Rectal smooth muscle tissue (tissue), 1 donor: ENCODE results near the gene NRDC.

ENCODE experiments used
- H3K27ac ChIP-seq: one replicate; pipeline ENCODE4 v1.7.0; 2013; ENCODE audit warnings: low read depth, low read length, inconsistent platforms
- H3K27me3 ChIP-seq: one replicate; pipeline ENCODE4 v1.7.0; 2013; ENCODE audit warnings: low read length; ENCODE audit not compliant: control insufficient read depth, insufficient read depth
- H3K36me3 ChIP-seq: one replicate; pipeline ENCODE4 v1.7.0; 2013; ENCODE audit warnings: low read length; ENCODE audit not compliant: control insufficient read depth, insufficient read depth
- H3K4me1 ChIP-seq: one replicate; pipeline ENCODE4 v1.7.0; 2013; ENCODE audit warnings: low read length; ENCODE audit not compliant: control insufficient read depth, insufficient read depth
- H3K4me3 ChIP-seq: one replicate; pipeline ENCODE4 v1.7.0; 2013; ENCODE audit warnings: low read length
- H3K9ac ChIP-seq: one replicate; pipeline ENCODE4 v1.7.0; 2013; ENCODE audit warnings: low read length

The NRDC gene, protein sequence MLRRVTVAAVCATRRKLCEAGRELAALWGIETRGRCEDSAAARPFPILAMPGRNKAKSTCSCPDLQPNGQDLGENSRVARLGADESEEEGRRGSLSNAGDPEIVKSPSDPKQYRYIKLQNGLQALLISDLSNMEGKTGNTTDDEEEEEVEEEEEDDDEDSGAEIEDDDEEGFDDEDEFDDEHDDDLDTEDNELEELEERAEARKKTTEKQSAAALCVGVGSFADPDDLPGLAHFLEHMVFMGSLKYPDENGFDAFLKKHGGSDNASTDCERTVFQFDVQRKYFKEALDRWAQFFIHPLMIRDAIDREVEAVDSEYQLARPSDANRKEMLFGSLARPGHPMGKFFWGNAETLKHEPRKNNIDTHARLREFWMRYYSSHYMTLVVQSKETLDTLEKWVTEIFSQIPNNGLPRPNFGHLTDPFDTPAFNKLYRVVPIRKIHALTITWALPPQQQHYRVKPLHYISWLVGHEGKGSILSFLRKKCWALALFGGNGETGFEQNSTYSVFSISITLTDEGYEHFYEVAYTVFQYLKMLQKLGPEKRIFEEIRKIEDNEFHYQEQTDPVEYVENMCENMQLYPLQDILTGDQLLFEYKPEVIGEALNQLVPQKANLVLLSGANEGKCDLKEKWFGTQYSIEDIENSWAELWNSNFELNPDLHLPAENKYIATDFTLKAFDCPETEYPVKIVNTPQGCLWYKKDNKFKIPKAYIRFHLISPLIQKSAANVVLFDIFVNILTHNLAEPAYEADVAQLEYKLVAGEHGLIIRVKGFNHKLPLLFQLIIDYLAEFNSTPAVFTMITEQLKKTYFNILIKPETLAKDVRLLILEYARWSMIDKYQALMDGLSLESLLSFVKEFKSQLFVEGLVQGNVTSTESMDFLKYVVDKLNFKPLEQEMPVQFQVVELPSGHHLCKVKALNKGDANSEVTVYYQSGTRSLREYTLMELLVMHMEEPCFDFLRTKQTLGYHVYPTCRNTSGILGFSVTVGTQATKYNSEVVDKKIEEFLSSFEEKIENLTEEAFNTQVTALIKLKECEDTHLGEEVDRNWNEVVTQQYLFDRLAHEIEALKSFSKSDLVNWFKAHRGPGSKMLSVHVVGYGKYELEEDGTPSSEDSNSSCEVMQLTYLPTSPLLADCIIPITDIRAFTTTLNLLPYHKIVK

DNA sequence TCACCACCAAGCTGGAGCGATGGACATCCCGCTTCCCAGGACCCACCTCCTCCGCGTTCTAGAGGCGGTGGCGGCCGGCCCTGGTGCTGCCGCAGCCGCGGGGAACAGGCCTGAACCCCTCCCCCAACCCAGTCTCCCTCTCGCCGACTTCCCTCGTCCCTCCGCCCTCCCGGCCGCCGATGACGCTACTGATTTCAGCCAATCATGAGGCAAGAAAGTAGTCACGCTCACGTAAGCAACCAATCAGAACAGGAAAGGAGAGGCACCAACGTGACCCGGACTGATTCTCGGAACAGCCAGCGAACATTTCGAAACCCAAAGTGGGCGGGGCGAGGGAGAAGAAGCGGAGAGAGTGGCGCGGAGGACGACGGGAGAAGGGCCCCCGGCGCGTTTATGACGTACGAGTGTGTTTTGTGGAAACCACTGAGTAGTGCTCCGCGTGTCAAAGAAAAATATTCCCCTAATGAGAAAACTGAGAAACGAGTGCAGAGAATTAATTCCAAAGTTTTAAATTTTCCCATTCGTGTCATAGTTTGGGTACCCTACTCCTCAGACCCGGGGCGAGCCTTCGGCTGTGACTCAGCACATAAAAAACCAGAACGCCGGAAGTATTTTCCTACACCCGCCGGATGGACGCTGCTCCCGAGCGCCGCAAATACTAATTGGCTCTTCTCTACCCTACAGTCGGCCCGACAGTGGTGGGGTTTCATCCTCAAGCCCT, at the start of gene NRDC:
NRDC (minus strand) TSS at position 112 of the 721 bp plus-strand sequence. CDS start 112 bp downstream, outside the sequence.
- peak within 1 kb of the TSS; percentile 99 for H3K9ac ChIP-seq
- H3K27ac ChIP-seq, result peak within 1 kb of the TSS; percentile 99
- H3K27me3 ChIP-seq, result no peaks in the 10 kb centered on the region
- no peaks in the 10 kb centered on the region for H3K36me3 ChIP-seq
- peaks cover 14% of the 10 kb centered on the region for H3K4me1 ChIP-seq
- H3K4me3 ChIP-seq, result peak within 1 kb of the TSS; percentile 99

DNA sequence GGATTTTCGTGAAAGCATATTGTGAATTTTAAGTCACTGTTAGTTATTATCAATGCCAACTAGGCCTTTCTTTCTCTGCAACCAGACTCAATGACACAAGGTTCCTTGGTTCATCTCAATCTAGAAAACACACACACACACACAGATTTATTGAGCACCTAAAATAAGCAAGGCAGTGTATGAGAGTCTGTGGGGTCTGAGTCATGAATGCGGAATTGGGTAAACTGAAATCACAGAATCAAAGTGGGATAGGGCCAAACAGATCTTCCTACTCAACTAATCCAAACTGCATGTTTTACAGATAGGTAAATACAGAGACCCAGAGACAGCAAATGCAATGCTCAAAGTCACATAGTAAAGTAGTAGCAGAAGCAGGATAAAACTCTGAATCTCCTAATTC, 48.5 kb upstream of the NRDC start:
- no peak overlapping the region for H3K4me3 ChIP-seq
- no peaks in the 10 kb centered on the region for H3K4me1 ChIP-seq
- H3K36me3 ChIP-seq, result no peaks in the 10 kb centered on the region
- H3K27me3 ChIP-seq, result no peaks in the 10 kb centered on the region
- no peak overlapping the region for H3K27ac ChIP-seq
- no peak overlapping the region for H3K9ac ChIP-seq

DNA sequence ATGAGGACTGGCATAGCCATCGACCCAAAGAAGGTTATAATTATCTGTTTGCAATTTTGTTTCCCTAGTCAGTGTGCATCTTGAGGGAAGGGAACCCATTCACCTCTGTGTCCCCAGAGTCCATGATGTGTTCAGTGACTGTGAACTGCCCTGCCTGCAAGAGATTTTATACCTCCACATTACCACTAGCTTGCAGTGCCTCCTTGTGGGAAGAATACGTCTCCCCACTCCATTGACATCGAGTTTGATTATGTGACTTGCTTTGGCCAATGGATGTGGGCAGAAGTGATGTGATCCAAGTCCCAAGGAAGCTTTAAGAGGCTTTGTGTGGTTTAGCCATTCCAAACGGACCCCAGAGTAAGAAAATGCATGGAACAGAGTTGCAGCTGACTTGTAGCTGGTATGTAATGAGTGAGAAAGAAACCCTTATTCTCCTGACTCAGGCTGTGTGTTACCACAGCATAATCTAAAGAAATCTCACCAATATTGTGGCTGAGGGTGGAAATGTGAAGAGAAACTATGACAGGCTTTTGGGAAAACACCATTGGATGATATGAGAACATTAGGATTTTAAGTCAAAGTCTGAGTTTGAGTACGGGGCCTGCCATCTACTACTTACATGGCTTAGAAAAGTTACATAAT, 47.8 kb upstream of the NRDC start:
- H3K27me3 ChIP-seq, result no peaks in the 10 kb centered on the region
- no peak overlapping the region for H3K4me3 ChIP-seq
- H3K4me1 ChIP-seq, result no peaks in the 10 kb centered on the region
- no peak overlapping the region for H3K9ac ChIP-seq
- no peaks in the 10 kb centered on the region for H3K36me3 ChIP-seq
- no peak overlapping the region for H3K27ac ChIP-seq

DNA sequence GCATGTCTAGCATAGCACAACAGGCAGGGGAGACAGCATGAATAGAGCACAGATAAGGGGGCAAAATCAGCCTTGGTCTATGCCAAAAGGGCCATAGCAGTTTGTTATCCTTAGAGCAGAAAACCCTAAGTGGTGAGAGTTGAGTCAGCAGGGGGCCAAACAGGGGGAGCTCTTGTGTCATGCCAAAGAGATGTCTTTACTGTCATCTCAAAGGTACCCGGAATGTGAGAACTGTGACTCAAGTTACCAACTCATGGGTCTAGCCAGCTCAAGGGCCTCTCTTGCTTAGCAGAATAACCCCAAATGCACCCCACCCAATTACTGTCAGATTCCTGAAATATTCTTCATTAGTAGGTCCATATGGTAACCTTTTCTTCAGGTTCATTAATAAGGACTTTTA, 45.9 kb upstream of the NRDC start:
- Histone ChIP-seq H3K4me1 (no peaks in the 10 kb centered on the region), H3K27me3 (peaks cover 2% of the 10 kb centered on the region), H3K27ac (no peak overlapping the region)

DNA sequence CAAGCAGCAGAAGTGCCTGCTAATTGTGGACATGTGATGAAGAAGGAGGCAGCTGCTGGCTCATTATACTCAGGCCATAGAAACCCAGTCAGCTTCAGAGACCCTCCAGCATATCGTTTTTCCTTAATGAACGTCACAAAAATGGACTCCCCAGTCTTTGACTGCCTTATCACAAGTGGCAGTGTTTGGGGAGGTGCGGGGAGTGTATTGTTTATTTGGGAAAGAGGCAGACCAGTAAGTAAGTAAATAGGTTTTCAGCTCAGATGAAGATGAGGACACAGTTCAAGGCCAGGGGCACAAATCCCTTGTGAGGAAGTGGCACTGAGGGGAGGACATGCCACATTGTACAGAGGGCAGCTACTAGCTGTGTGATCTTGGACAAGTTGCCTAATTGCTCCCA, 43.5 kb upstream of the NRDC start:
- Histone ChIP-seq H3K4me1 (no peaks in the 10 kb centered on the region), H3K27ac (no peak overlapping the region)

More for the DNA sequence above, 45.9 kb upstream of the NRDC start:
- H3K9ac ChIP-seq, result no peak overlapping the region
- no peaks in the 10 kb centered on the region for H3K36me3 ChIP-seq
- no peak overlapping the region for H3K4me3 ChIP-seq

DNA sequence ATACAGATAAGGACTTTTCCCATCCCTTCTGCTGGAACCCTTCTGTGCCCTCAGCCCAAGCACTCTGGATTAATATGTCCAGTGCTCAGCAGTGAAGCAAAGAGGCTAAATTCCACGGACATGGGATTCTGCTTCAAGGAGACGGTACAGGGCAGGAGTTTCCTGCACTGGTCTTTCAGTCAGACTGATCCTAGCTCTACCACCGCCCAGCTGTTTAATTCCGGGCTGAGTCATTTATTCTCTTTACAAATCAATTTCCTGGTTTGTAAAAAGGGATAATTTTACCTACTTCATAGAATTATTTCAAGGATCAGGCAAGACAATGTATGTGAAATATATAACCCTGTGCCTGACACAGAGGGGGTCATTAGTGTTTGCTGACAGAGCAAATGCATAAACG, 41.6 kb upstream of the NRDC start:
- Histone ChIP-seq H3K27ac (no peak overlapping the region), H3K9ac (no peak overlapping the region), H3K36me3 (no peaks in the 10 kb centered on the region), H3K4me1 (no peaks in the 10 kb centered on the region), H3K4me3 (no peak overlapping the region), H3K27me3 (peaks cover 2% of the 10 kb centered on the region)

More for the DNA sequence above, 43.5 kb upstream of the NRDC start:
- Histone ChIP-seq H3K9ac (no peak overlapping the region), H3K36me3 (no peaks in the 10 kb centered on the region), H3K27me3 (peaks cover 2% of the 10 kb centered on the region), H3K4me3 (no peak overlapping the region)

DNA sequence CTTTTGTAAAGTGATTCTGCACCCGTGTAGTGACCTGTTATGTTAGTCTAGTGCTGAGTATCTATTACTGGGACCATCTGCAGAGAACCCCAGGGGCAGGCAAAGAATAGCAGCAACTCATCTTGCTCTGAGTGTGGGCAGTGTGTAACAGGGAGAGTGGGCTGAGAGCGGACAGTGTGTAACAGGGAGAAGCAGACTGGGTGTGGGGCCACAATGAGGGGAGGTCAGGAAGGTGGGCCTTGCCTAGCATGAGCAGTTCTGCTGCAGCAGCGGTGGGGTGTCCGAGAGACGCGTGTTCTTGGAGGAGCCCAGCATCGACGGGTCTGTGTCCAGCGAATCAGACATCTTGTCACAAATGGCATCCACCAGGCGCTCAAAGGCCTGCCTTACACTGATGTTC, 41.2 kb upstream of the NRDC start:
- H3K27me3 ChIP-seq, result peaks cover 2% of the 10 kb centered on the region
- no peak overlapping the region for H3K4me3 ChIP-seq
- no peaks in the 10 kb centered on the region for H3K4me1 ChIP-seq
- no peaks in the 10 kb centered on the region for H3K36me3 ChIP-seq
- H3K9ac ChIP-seq, result no peak overlapping the region
- no peak overlapping the region for H3K27ac ChIP-seq

DNA sequence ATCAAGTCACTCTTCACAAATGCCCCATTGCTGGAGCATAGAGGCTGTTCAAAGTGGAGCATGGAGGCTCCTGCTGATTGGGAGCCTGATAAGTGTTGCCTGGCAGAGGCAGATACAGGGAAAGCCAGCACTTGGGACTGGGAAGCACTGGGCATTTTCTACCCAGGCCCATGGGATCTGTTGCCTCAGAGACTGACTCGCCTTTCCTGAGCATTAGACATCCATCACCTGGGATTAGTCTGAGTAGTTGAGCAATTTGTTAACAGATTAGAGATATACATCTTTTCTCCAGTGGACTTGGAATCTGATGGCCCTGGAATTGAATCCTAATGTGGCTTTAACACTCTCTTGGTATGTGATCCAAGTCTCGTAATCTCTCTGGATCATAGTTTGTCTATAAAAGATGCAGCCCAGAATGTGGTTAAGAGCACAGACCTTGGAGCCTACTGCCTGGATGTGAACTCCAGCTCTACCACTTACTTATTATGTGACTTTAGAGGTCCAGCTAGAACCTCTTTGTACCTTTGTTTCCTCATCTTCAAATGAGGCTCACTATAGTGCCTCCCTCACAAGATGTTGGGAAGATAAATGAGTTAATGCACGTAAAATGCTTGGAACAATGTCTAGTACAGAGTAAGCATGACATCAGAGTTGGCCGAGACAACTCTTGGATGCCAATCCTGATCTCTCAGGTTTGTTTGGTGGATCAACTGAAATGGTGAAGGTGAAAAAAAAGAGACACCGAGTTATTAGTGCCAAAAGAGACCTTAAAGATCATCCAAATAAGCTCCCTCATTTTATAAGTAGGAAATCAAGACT, 38.3 kb upstream of the NRDC start:
- H3K36me3 ChIP-seq, result no peaks in the 10 kb centered on the region
- H3K27ac ChIP-seq, result no peak overlapping the region
- peaks cover 2% of the 10 kb centered on the region for H3K27me3 ChIP-seq

DNA sequence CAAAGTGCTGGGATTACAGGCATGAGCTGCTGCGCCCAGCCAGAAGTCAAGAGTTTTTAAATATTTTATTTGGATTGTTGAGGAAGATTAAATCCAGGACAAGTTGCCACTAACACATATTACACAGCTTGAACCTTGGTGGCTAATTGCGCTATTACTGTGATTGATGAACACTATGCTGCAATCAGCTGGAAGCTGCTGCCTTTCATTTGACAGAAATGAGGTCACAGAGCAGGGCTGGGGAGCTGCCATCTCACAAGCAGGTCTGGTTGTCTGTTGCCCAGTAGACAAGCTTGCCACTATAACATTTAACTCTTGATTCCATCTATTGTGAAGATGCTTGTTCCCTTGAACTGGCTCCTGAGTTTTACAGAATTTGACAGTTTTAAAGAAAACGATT, 37.4 kb upstream of the NRDC start:
- H3K9ac ChIP-seq, result no peak overlapping the region
- no peaks in the 10 kb centered on the region for H3K4me1 ChIP-seq
- no peak overlapping the region for H3K4me3 ChIP-seq
- no peak overlapping the region for H3K27ac ChIP-seq
- peaks cover 2% of the 10 kb centered on the region for H3K27me3 ChIP-seq
- no peaks in the 10 kb centered on the region for H3K36me3 ChIP-seq

More for the DNA sequence above, 38.3 kb upstream of the NRDC start:
- H3K4me1 ChIP-seq, result no peaks in the 10 kb centered on the region
- no peak overlapping the region for H3K4me3 ChIP-seq
- no peak overlapping the region for H3K9ac ChIP-seq

DNA sequence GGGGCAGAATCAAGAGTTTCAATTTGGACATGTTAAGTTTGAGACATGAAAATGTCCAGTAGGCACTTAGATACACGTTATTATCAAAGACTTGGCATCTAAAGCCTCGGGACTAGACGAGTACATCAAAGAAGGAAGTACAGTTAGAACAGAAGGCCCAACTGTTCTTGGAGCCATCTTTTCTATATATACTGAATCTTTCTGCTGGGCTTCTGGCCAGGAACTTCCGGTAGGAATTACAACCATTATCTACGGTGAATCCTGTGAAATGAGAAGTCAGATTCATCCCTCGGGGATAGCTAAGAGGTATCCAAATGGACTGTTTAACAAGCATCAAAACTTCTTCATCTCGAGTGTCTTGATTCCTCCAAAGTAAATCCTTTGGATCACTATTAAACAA, 34.4 kb upstream of the NRDC start:
- no peaks in the 10 kb centered on the region for H3K36me3 ChIP-seq
- H3K27ac ChIP-seq, result no peak overlapping the region
- H3K9ac ChIP-seq, result no peak overlapping the region
- H3K4me1 ChIP-seq, result no peaks in the 10 kb centered on the region
- H3K27me3 ChIP-seq, result no peaks in the 10 kb centered on the region
- no peak overlapping the region for H3K4me3 ChIP-seq
